Activated CD8-positive, alpha-beta memory T cell treated with anti-CD3 and anti-CD28 coated beads, Interleukin-2, amount 10 ng/mL, durations not matched to agents 7 days and 5 days (primary cell): ENCODE results near the gene RASA3. TPM values are rescaled to one million over a fixed set of nuclear protein-coding genes. Genes with fewer than 3 reads are reported as not detected.
A peak's percentile ranks its signal among the peaks of the same experiment; 100 is the strongest.
"Not testable (repeated sequence)": the region's sequence is repeated elsewhere in the genome, so short reads cannot be mapped to it uniquely, and the experiment has no call there.

Experiments used
- ATAC-seq: fragments of 150-1000 bp; cut with Tn5 transposase; one replicate; pipeline ENCODE4 v1.10.0; 2021; ENCODE audit warnings: moderate library complexity
- CTCF ChIA-PET: fragments of 350-600 bp; sonication (Branson Sonifier 250); formaldehyde crosslinking; loops from one replicate; lab custom pipeline; 2021; ENCODE audit warnings: antibody characterized with exemption; lab: Charles Lee
- DNase-seq: peaks from one replicate; pipeline ENCODE4 v3.0.0-alpha.2; 2020
- H3K27ac Mint-ChIP-seq: one replicate; pipeline ENCODE4 v1.8.0; 2021; ENCODE audit warnings: mild to moderate bottlenecking, mixed read lengths
- H3K27me3 Mint-ChIP-seq: one replicate; pipeline ENCODE4 v1.8.0; 2021; ENCODE audit warnings: mixed read lengths
- H3K36me3 Mint-ChIP-seq: one replicate; pipeline ENCODE4 v1.8.0; 2021; ENCODE audit warnings: mild to moderate bottlenecking, mixed read lengths
- H3K4me1 Mint-ChIP-seq: one replicate; pipeline ENCODE4 v1.8.0; 2021; ENCODE audit warnings: mixed read lengths
- H3K4me3 Mint-ChIP-seq: one replicate; pipeline ENCODE4 v1.8.0; 2021; ENCODE audit warnings: mild to moderate bottlenecking, moderate library complexity, mixed read lengths
- H3K9me3 Mint-ChIP-seq: one replicate; pipeline ENCODE4 v1.8.0; 2022; ENCODE audit warnings: low read depth, mixed read lengths
- total RNA-seq, 2 experiments: library from RNA; stranded (reverse); gene quantifications; one replicate each; pipeline ENCODE4 v1.2.3, GENCODE V29; 2021

The RASA3 gene
- total RNA-seq, 2 experiments from 2014 or later = 16.3 to 49.2 TPM

- DNase-seq (no peak), ATAC-seq (no peak)
- no peak overlapping the region for H3K4me3 Mint-ChIP-seq
- H3K27me3 Mint-ChIP-seq = no peaks in the 10 kb centered on the region
- no peaks in the 10 kb centered on the region for H3K9me3 Mint-ChIP-seq
- H3K4me1 Mint-ChIP-seq = peaks cover 55% of the 10 kb centered on the region
- peaks cover 18% of the 10 kb centered on the region for H3K36me3 Mint-ChIP-seq
- no peak overlapping the region for H3K27ac Mint-ChIP-seq
- CTCF ChIA-PET = no interaction called here
Measured at GRCh38 chr13:114116734-114117133, 15.7 kb downstream of the RASA3 start.

GRCh38 chr13:114115796-114116195, 16.6 kb downstream of the RASA3 start:
- CTCF ChIA-PET = no interaction called here
- no peak for DNase-seq
- peaks cover 55% of the 10 kb centered on the region for H3K4me1 Mint-ChIP-seq
- H3K27me3 Mint-ChIP-seq = no peaks in the 10 kb centered on the region
- no peak overlapping the region for H3K27ac Mint-ChIP-seq
- no peaks in the 10 kb centered on the region for H3K9me3 Mint-ChIP-seq
- no peak overlapping the region for H3K4me3 Mint-ChIP-seq
- peaks cover 18% of the 10 kb centered on the region for H3K36me3 Mint-ChIP-seq
- ATAC-seq = no peak

DNA sequence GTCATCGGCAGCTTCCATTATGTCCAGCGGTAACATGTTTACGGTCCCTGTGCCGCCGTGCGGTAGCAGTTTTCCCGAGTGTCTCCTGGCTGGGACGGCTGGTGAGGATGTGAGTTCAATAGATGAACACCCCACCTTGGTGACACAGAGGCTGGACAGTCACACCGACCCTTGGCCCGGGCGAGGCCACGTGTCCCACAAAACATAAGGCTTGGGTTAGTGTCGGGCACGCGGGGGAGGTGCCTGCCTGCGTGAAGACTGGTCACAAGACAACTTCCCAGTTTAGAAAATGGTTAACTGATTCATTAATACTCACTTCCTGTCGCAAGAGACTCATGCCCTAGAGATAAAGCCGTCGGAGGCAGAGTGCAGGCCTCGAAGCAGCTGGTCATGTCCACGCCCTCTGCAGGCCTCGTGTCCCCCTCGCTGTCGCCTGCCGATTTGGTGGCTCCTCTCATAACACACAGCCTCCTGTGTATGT, 17.2 kb downstream of the RASA3 start:
- Mint-ChIP-seq H3K4me1 (peaks cover 56% of the 10 kb centered on the region), H3K27ac (no peak overlapping the region), H3K9me3 (no peaks in the 10 kb centered on the region), H3K27me3 (no peaks in the 10 kb centered on the region), H3K4me3 (no peak overlapping the region), H3K36me3 (peaks cover 19% of the 10 kb centered on the region)
- ATAC-seq (no peak), DNase-seq (no peak)
- CTCF ChIA-PET = no interaction called here

DNA sequence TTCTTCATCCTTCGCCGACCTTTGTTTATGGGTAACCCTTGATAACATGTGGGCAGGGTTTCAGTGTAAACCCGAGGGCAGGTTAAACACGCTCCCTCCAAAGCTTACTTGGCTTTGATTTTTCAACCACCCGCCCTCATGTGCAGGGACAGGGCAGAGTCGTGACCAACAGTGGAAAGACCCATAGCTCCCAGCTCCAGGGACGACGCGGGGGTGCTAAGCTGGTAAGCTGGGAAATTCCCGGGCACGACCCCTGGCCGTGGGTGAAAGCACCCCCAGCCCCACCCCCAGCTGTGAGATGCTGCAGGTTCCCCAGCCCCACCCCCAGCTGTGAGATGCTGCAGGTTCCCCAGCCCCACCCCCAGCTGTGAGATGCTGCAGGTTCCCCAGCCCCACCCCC, 17.8 kb downstream of the RASA3 start:
- H3K27ac Mint-ChIP-seq, ATAC-seq, H3K4me3 Mint-ChIP-seq, H3K27me3 Mint-ChIP-seq, H3K9me3 Mint-ChIP-seq, DNase-seq: not testable (repeated sequence)
- CTCF ChIA-PET = interaction anchor here (0.9 to 1.1 kb wide), 2 partner anchors 12 to 112 kb away, joined by 3 read pairs; no protein-coding TSS in a partner anchor
- Mint-ChIP-seq H3K36me3 (peaks cover 19% of the 10 kb centered on the region), H3K4me1 (peaks cover 61% of the 10 kb centered on the region)

GRCh38 chr13:114114006-114114640, 18.3 kb downstream of the RASA3 start:
- Mint-ChIP-seq H3K27ac (no peak overlapping the region), H3K4me1 (peaks cover 63% of the 10 kb centered on the region), H3K36me3 (peaks cover 19% of the 10 kb centered on the region), H3K4me3 (no peak overlapping the region), H3K9me3 (no peaks in the 10 kb centered on the region), H3K27me3 (no peaks in the 10 kb centered on the region)
- no peak for DNase-seq
- no peak for ATAC-seq
- CTCF ChIA-PET = interaction anchor here (0.9 to 1.1 kb wide), 2 partner anchors 13 to 113 kb away, joined by 3 read pairs; no protein-coding TSS in a partner anchor

DNA sequence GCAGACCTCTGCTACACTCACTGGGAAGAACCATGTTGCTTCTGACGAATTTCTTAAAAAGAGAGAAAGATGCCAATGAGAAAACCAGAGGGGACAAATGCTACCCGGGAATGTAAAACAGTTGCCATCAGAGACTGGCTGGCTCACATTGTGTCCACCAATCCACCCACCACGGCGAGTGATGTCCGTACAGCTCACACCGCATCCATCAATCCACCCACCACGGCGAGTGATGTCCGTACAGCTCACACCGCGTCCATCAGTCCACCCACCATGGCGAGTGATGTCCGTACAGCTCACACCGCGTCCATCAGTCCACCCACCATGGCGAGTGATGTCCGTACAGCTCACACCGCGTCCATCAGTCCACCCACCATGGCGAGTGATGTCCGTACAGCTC, 19.0 kb downstream of the RASA3 start:
- CTCF ChIA-PET = interaction anchor here (1.1 kb wide), 1 partner anchor 113 kb away, joined by 3 read pairs; no protein-coding TSS in a partner anchor
- not testable (repeated sequence) for H3K4me3 Mint-ChIP-seq, H3K9me3 Mint-ChIP-seq, H3K27ac Mint-ChIP-seq, DNase-seq, H3K27me3 Mint-ChIP-seq, ATAC-seq
- peaks cover 19% of the 10 kb centered on the region for H3K36me3 Mint-ChIP-seq
- peaks cover 61% of the 10 kb centered on the region for H3K4me1 Mint-ChIP-seq

- ATAC-seq (no peak), DNase-seq (no peak)
- peaks cover 61% of the 10 kb centered on the region for H3K4me1 Mint-ChIP-seq
- no peaks in the 10 kb centered on the region for H3K9me3 Mint-ChIP-seq
- CTCF ChIA-PET = interaction anchor here (1.3 to 4.3 kb wide), 2 partner anchors 28 to 114 kb away, joined by 5 to 25 read pairs; no protein-coding TSS in a partner anchor
- H3K27me3 Mint-ChIP-seq = no peaks in the 10 kb centered on the region
- no peak overlapping the region for H3K27ac Mint-ChIP-seq
- H3K36me3 Mint-ChIP-seq = peaks cover 22% of the 10 kb centered on the region
- H3K4me3 Mint-ChIP-seq = no peak overlapping the region
Measured at GRCh38 chr13:114112826-114113322, 19.5 kb downstream of the RASA3 start.

DNA sequence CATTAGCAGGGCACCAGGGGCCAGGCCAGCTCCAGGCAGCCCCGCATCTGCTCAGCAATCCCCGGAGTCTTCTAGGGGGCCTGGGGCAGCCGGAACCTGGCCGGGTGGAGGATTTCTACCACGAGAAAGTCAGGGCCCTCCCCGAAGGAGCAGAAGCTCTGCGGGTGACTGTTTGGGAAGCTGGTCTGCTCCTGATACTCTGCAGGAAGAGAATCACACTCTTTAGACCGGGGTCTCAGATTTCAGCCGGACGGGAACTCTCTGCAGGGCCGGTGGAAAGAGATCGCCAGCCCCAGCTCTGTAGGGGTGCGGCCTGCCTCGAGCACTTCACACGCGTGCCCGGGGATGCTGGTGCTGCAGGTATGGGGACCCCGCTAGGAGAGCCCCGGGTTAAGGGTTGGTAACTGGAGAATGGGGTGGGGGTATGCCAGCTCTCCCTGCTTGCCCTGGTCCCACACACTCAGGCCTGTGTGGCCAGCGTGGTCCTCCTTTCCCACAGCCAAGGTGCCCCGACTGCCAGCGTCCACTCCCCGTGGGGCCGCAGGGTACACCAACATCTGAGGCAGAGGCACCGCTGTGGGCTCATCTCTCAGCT, 20.1 kb downstream of the RASA3 start:
- H3K36me3 Mint-ChIP-seq = peaks cover 16% of the 10 kb centered on the region
- H3K4me3 Mint-ChIP-seq = no peak overlapping the region
- CTCF ChIA-PET = interaction anchor here (0.9 to 4.3 kb wide), 7 partner anchors 16 to 127 kb away, joined by 3 to 25 read pairs (median 5); no protein-coding TSS in a partner anchor
- no peaks in the 10 kb centered on the region for H3K9me3 Mint-ChIP-seq
- H3K4me1 Mint-ChIP-seq = peaks cover 56% of the 10 kb centered on the region
- H3K27ac Mint-ChIP-seq = peak overlapping the region; percentile 81
- DNase-seq = no peak
- H3K27me3 Mint-ChIP-seq = no peaks in the 10 kb centered on the region
- ATAC-seq = no peak

DNA sequence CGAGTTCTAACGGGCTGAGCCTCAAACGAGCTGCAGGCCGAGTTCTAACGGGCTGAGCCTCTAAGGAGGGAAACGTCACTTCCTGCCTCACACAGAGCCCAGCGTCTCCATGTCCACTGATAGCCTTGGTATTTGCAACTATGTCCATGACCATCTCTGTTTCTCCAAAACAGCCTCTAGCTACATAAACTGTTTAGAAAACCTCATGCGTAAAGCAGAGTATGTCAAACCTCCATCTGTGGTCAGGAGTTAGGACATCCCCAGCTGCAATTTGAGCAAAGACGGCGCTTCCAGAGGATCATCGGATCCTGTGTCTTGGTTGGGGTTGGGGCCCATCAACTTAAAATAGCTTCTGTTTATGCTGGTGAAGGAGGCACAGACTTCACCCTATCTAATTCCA, 20.8 kb downstream of the RASA3 start:
- ATAC-seq = peak; percentile 30
- peaks cover 56% of the 10 kb centered on the region for H3K4me1 Mint-ChIP-seq
- H3K27me3 Mint-ChIP-seq = no peaks in the 10 kb centered on the region
- H3K27ac Mint-ChIP-seq = peak overlapping the region; percentile 81
- H3K9me3 Mint-ChIP-seq = no peaks in the 10 kb centered on the region
- CTCF ChIA-PET = interaction anchor here (0.9 to 4.3 kb wide), 11 partner anchors 10 to 295 kb away, joined by 3 to 25 read pairs (median 5); no protein-coding TSS in a partner anchor
- H3K4me3 Mint-ChIP-seq = no peak overlapping the region
- peaks cover 18% of the 10 kb centered on the region for H3K36me3 Mint-ChIP-seq
- no peak for DNase-seq

- not testable (repeated sequence) for DNase-seq, H3K9me3 Mint-ChIP-seq, ATAC-seq, H3K27me3 Mint-ChIP-seq
- Mint-ChIP-seq H3K27ac (peak overlapping the region; percentile 96), H3K36me3 (peaks cover 20% of the 10 kb centered on the region), H3K4me3 (peak overlapping the region; percentile 62), H3K4me1 (peaks cover 57% of the 10 kb centered on the region)
- CTCF ChIA-PET = interaction anchor here (0.7 to 4.3 kb wide), 13 partner anchors 10 to 294 kb away, joined by 3 to 25 read pairs (median 5); no protein-coding TSS in a partner anchor
Measured at GRCh38 chr13:114110830-114111189, 21.6 kb downstream of the RASA3 start.

GRCh38 chr13:114110091-114110829, 22.2 kb downstream of the RASA3 start:
- Mint-ChIP-seq H3K27ac (peak overlapping the region; percentile 96), H3K27me3 (no peaks in the 10 kb centered on the region), H3K4me3 (peak overlapping the region; percentile 62), H3K9me3 (no peaks in the 10 kb centered on the region), H3K4me1 (peaks cover 53% of the 10 kb centered on the region), H3K36me3 (peaks cover 16% of the 10 kb centered on the region)
- CTCF ChIA-PET = interaction anchor here (0.6 to 4.3 kb wide), 15 partner anchors 11 to 230 kb away, joined by 3 to 25 read pairs (median 4); no protein-coding TSS in a partner anchor
- ATAC-seq (peak; percentile 94), DNase-seq (peak; percentile 89)

DNA sequence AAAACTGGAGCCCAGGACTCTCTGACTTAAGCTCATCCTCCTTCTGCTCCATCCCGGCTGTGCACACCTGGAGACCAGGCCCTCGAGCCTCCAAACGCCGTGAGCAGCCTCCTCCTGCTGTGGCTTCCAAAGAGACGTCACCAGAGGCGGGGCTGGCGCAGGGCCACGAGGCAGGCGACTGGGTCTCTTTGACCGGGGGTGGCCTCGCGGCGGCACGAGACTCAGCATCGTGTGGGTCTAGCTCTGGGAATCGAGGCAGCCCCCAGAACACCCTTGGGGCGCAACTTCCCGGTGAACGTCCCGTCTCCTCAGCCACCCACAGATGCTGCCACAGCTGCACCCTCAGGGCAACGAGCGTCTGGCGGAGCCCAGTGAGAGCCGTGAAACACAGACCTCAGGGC, 22.8 kb downstream of the RASA3 start:
- H3K9me3 Mint-ChIP-seq = no peaks in the 10 kb centered on the region
- CTCF ChIA-PET = interaction anchor here (0.7 to 4.3 kb wide), 6 partner anchors 11 to 117 kb away, joined by 3 to 25 read pairs (median 4); no protein-coding TSS in a partner anchor
- H3K27ac Mint-ChIP-seq = peak overlapping the region; percentile 96
- peaks cover 15% of the 10 kb centered on the region for H3K36me3 Mint-ChIP-seq
- DNase-seq (no peak), ATAC-seq (no peak)
- no peaks in the 10 kb centered on the region for H3K27me3 Mint-ChIP-seq
- H3K4me1 Mint-ChIP-seq = peaks cover 50% of the 10 kb centered on the region
- peak overlapping the region; percentile 28 for H3K4me3 Mint-ChIP-seq

DNA sequence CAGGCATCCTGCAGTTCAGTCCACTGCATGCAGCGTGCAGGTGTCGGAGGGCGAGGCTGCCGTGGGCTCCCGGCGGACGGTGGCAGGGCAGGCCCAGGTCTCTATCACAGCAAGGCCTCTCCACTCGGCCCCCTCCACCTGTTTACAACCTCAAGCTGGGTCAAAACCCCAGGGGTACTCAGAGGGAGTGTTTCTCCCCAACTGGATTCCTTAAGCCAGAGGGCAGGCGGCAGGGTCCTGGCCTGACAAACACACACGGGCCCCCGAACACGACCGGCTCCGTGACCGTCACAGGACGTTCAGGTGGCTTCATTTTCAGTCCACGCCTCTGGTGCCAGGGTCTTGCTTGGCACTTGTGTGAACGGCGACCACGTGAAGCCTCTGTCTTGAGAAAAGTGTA, 23.5 kb downstream of the RASA3 start:
- Mint-ChIP-seq H3K4me3 (no peak overlapping the region), H3K4me1 (peaks cover 43% of the 10 kb centered on the region), H3K27ac (peak overlapping the region; percentile 52), H3K9me3 (no peaks in the 10 kb centered on the region), H3K36me3 (peaks cover 9% of the 10 kb centered on the region), H3K27me3 (no peaks in the 10 kb centered on the region)
- ATAC-seq (no peak), DNase-seq (no peak)
- CTCF ChIA-PET = interaction anchor here (0.7 to 4.3 kb wide), 4 partner anchors 11 to 118 kb away, joined by 3 to 25 read pairs (median 4); no protein-coding TSS in a partner anchor
